NCI-H2227 (cell line): ENCODE results near the gene ARHGAP40.

Source experiments
- DNase-seq: peaks from one replicate; lab custom pipeline; 2025; ENCODE audit not compliant: unreplicated experiment; lab: John Stamatoyannopoulos, UW

ARHGAP40 gene

DNA sequence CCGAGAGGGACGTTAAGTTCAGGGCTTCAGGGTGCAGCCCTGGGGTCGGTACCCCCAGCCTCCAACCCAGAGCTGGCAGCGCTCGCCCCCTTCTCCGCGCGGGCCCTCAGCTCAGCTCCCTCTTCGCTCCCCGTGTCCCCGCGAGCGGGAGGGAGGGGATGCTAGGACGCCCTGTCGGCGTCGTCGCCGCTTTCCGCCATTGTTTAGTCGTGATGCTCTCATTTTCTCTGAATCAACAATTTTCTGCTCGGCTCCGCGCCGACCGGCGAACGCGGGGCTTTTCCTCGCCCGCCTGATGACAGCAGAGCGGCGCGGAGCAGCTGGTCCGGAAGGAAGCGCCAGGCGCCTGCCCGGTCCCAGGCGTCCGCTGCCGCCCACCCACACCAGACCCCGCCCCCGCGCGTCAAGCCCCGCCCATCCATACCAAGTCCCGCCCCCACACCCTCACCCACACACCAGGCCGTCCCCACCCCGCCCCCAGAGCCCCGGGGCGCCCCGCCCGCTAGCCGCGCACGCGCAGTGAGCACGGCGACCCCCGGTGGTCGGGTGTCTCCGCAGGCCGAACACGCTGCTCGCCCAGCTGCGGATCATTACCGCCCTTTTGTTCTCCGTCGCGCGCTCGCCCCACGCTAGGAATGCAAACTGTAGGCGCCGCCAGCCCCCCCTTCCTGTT lies 72.6 kb downstream of the ARHGAP40 start:
- peak; percentile 89 for DNase-seq

DNA sequence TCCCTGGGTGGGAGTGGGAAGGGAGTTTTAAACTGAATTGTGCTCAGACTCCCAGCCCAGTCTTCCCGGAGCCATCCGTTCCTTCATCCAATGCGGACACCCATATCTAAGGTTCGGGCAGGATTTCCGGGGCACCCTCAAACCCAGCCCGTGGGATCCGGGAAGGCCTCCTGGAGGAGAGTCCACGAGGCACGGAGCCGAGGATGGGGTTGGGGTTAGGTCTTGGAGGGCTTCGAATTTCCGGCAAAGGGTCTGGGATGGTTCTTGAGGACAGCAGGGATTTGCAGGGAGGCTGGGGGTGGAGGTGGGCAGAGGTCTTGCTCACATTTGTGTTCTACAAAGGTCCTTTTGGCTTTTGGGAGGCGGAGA lies 73.1 kb downstream of the ARHGAP40 start:
- no peak for DNase-seq

DNA sequence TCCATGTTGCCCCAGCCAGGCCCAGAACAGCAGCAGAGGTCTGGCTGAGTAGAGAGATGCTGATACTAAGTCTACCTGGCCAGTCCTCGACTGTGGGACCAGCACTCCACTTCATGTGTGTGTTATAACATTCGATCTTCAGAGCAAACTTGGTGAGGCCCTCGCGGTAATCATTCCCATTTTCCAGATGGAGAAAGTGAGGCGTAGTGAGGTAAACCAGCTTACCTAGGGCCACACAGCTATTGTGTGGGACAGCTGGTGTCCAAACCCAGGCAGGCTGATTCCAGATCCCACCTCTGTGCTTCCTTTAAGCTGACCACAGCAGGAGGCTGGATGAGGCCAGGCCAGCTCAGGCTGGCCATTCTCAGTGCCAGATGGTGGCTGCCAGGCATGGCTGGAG lies 75.0 kb downstream of the ARHGAP40 start:
- no peak for DNase-seq

DNA sequence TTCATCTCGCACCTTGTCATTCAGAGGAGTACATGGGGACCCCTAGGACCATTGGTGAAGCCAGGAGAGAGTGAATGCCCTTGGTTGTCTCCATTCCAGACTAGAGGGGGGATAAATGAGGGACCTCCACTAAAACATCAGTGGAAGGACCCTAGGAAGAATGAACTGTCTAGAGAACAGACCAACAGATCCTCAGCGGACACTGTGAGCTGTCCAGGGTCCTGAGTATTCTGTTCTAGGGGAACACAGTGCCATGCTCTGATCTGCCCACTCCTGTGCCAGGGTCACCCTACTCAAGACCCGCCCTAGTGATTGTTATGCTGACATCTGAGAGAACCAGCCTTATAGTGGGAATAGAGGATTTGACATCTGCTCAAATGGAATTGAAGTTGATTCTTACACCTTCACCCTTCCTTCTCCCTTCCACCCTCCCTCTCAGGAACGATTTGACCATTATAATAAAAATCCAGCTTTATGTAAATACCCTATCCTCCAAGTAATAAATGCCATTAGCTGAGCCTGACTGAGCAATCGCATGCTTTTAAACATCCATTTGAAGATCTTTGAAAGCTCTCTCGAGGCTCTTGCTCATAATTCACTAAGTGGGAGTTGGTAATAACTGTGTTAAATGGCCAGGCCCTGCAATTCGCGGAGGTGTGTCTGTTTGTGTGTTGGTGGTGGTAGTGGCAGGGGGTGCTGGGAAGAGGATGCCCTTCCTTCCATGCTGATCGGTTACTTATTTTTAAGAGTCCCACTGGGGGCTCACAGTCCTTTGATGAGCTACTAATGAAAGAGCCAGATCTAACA lies 79.1 kb downstream of the ARHGAP40 start:
- DNase-seq, result peak; percentile 24

DNA sequence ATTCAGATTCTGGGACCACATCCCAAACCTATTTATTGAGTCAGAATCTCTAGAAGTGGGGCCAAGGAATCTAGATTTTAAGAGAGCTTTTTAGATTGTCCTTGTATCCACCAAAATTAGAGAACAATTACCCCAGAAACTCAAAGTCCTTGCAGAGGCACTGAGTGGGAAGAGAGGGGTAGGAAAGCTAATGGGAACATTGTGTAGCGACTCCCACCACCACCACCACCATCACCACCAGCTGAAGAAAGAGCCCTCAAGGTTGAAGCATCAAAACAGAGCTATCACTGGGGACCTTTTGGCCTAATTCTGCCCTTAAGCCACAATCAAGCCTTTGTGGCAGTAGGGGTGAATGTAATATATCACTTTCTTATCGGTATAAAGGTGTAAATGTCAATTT lies 83.7 kb downstream of the ARHGAP40 start:
- no peak for DNase-seq

DNA sequence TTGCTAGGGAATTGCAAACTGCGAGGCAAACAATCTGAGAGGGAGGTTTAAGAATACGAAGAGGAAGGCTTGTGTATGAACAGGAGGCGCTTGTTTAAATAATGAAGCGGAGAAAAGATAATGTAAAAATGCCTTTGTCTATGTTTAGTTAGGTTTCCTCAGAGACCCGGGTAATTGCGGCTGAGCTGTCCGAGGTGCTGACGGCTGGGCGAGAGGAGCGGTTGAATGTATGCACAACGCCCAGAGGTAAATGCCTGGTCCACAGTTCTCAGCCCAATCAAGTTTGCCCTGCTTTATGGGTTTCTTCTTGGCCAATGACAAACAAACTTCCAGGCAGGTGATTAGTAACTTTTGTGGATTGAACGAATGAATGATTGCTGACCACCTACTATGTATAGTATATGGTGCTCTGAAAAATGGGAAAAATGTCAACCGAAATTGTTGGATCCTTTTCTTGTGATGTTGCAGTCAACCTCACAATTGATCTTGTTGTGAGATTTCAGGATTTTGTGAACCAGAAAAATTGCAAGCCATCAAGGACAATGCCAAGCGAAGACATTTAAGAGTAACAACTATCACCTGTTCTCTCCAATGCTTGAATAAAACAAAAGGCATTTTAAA lies 84.4 kb downstream of the ARHGAP40 start:
- DNase-seq, result no peak

DNA sequence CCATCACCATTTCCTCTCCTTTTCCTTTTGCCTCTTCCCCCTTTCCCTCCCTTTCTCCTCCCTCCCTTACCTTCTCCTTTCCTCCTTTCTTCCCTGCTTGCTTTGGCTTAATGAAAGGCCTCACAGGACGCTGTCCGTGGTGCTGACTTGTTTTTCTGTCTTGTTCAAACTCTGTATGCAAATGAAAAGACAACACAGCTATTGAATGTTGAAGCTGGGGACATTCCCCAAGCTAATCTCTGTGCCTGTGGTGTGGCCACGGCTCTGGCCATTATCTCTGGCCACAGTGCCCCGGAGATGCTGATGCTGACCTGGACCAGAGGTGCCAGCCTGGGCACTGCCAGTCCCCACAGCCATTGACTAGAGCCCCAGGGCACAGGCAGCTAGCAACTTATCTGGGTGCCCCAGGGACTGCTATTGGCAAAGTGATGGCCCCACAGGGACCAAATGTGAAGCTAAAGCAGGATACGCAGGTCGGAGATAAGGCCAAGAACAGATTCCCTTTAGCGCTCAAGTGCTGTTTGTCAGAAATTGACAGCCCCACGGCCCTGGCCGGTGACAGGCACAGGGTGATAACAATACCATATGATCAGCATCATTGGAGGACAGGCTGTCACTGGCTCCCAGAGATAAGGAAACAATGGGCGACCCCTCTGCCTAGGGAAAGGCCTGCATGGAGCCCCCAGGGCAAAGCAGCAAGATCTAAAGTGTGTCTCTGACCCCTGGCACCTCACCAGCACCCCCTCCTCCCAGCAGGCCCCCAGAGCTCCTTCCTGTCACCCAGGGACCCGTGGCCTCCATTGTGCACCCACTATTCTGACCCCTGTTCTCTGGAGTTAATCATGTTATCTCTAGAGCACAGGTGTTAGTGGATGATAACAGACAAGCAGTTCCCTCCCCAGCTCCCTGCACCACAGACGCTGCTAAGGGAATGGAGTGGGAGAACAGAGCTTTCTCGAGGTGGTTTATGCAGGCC lies 91.1 kb downstream of the ARHGAP40 start:
- DNase-seq, result no peak

DNA sequence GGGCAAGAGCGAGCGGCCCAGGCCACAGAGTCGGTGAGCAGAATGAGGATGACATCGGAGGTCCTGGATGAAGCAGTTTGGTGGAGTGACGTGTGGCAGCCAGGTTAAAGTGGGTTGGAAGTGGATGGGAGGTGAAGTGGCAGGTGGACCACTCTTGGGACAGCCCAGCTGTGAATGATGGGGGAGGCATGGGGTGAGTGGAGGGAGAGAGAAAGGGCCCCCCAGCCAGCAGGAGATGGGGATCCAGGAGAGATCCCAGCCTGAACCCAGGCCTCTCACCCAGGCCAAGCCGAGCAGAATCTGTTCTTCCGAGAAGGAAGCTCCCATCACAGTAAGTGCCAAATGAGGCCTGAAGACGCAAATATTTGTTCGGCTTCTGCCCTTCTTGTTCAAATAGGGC lies 95.7 kb downstream of the ARHGAP40 start:
- DNase-seq, result no peak

DNA sequence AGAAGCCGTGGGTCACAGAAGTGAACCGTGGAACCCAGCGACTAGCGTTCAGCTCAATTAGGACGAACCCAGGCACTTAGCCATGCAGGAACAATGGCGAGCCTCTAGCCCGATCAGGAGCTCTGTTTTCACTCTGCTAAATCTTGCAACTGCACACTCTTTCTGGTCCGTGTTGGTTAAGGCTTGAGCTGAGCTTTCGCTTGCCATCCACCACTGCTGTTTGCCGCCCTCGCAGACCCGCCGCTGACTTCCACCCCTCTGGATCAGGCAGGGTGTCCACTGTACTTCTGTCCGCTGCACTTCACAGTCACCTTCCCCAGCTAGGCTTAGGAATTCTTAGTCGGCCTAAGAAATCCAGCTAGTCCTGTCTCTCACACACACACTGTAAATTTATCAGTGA lies 96.9 kb downstream of the ARHGAP40 start:
- no peak for DNase-seq

DNA sequence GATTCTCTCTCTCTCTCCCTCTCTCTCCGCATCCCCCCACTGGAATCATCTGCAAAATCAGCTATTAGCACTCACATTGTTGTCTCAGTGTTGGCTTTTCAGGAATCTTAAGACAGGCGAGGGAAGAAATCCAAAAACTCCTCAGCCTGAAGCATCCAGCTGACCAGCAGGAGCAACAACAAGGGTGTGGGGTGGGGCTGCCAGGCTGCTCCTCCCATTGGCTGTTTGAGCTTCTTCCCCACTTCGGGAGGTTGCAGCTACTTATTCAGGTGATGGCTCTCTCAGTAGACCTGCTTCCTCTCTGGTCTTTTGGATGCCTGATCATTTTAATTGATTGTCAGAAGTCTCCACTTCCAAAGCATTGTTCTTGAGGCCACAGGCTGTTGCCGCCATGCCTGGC lies 98.5 kb downstream of the ARHGAP40 start:
- DNase-seq, result no peak
